B cell (primary cell): Measurements from ENCODE around the gene FAM184B. TPM values are rescaled to one million over a fixed set of nuclear protein-coding genes. Genes with fewer than 3 reads are reported as not detected.

ENCODE experiments used
- ATAC-seq: fragments of 200-7000 bp; cut with Tn5 transposase; one replicate; pipeline ENCODE4 v1.10.0; 2021; ENCODE audit warnings: low read depth, mild to moderate bottlenecking, moderate number of reproducible peaks, moderate library complexity
- CTCF ChIA-PET: fragments of 350-600 bp; sonication (Branson Sonifier 250); formaldehyde crosslinking; loops from one replicate; lab custom pipeline; 2021; ENCODE audit warnings: antibody characterized with exemption, inconsistent platforms; lab: Charles Lee
- POLR2A ChIA-PET: fragments of 350-600 bp; sonication (Branson Sonifier 250); formaldehyde crosslinking; loops from one replicate; lab custom pipeline; 2021; ENCODE audit warnings: antibody characterized with exemption; lab: Charles Lee
- DNase-seq: peaks from one replicate; pipeline ENCODE4 v3.0.0; 2013
- H2AFZ ChIP-seq: 2 replicates; pipeline ENCODE4 v1.6.1; 2012; ENCODE audit warnings: mild to moderate bottlenecking, low read depth, low read length; ENCODE audit not compliant: insufficient read depth, poor library complexity, severe bottlenecking
- H3K27ac ChIP-seq, 2 donors: 1 replicate in 1 of 2; 2 replicates in 1 of 2; pipeline ENCODE4 v1.5.1; 2012 to 2013; ENCODE audit warnings: low read length in 2 of 2, mild to moderate bottlenecking in 2 of 2, moderate library complexity in 1 of 2
- H3K27me3 ChIP-seq, 4 experiments: fragments of 200-600 bp in 1 of 4; sonication (generic) in 1 of 4; replicated peaks in 1 of 4; 1 replicate in 2 of 4; 2 replicates in 2 of 4; pipeline versions ENCODE4 v1.6.1 to v1.7.0; 2013 to 2016; ENCODE audit warnings: low read length in 3 of 4, mild to moderate bottlenecking in 2 of 4, mixed read lengths in 1 of 4, moderate library complexity in 1 of 4; ENCODE audit not compliant: insufficient read depth in 4 of 4, control insufficient read depth in 3 of 4; ENCODE audit errors: control extremely low read depth in 1 of 4
- H3K36me3 ChIP-seq, 2 experiments: replicated peaks in 1 of 2; 1 replicate in 1 of 2; 2 replicates in 1 of 2; pipeline versions ENCODE4 v1.6.1 to v1.7.1; 2013; ENCODE audit warnings: low read length in 1 of 2; ENCODE audit not compliant: insufficient read depth in 2 of 2, control insufficient read depth in 1 of 2; ENCODE audit errors: control extremely low read depth in 1 of 2, extremely low read depth in 1 of 2
- H3K4me1 ChIP-seq, 2 donors: fragments of 200-600 bp in 1 of 2; sonication (generic) in 1 of 2; 1 replicate in 1 of 2; 2 replicates in 1 of 2; pipeline versions ENCODE4 v1.5.1 to v1.6.1; 2013 to 2017; ENCODE audit warnings: low read length in 2 of 2; ENCODE audit not compliant: control insufficient read depth in 2 of 2, insufficient read depth in 2 of 2
- H3K4me2 ChIP-seq: replicated peaks from 2 replicates; pipeline ENCODE3; 2012; ENCODE audit warnings: mild to moderate bottlenecking, low read depth, low read length; ENCODE audit not compliant: poor library complexity, severe bottlenecking
- H3K4me3 ChIP-seq, 5 experiments: fragments of 200-600 bp in 1 of 5; sonication (generic) in 1 of 5; 1 replicate in 3 of 5; 2 replicates in 2 of 5; pipeline versions ENCODE4 v1.5.1 to v1.7.0; 2011 to 2016; ENCODE audit warnings: low read length in 4 of 5, mild to moderate bottlenecking in 4 of 5, low read depth in 2 of 5, control low read depth in 1 of 5, moderate library complexity in 1 of 5; ENCODE audit not compliant: insufficient read depth in 1 of 5; ENCODE audit errors: control extremely low read depth in 1 of 5, extremely low read depth in 1 of 5
- H3K79me2 ChIP-seq: fragments of 200-600 bp; sonication (generic); one replicate; pipeline ENCODE4 v1.6.0; 2016; ENCODE audit warnings: low read length; ENCODE audit not compliant: control insufficient read depth, insufficient read depth
- H3K9ac ChIP-seq: fragments of 200-600 bp; sonication (generic); 2 replicates; pipeline ENCODE4 v1.6.1; 2017; ENCODE audit warnings: mild to moderate bottlenecking, low read length, moderate library complexity
- H3K9me3 ChIP-seq, 3 donors: one replicate each; pipeline versions ENCODE4 v1.6.1 to v1.7.1; 2013; ENCODE audit warnings: low read length in 2 of 3; ENCODE audit not compliant: control insufficient read depth in 2 of 3, insufficient read depth in 1 of 3; ENCODE audit errors: control extremely low read depth in 1 of 3
- H4K20me1 ChIP-seq: 2 replicates; pipeline ENCODE4 v1.6.0; 2012; ENCODE audit warnings: mild to moderate bottlenecking, low read length; ENCODE audit not compliant: insufficient read depth, control insufficient read depth, poor library complexity, severe bottlenecking
- H3K27ac Mint-ChIP-seq: one replicate; pipeline ENCODE4 v1.8.0; 2021; ENCODE audit warnings: mixed read lengths
- H3K27me3 Mint-ChIP-seq: one replicate; pipeline ENCODE4 v1.8.0; 2021; ENCODE audit warnings: mixed read lengths
- H3K4me1 Mint-ChIP-seq: one replicate; pipeline ENCODE4 v1.8.0; 2021; ENCODE audit warnings: mixed read lengths
- H3K4me3 Mint-ChIP-seq: one replicate; pipeline ENCODE4 v1.8.0; 2021; ENCODE audit warnings: mixed read lengths
- H3K9me3 Mint-ChIP-seq: one replicate; pipeline ENCODE4 v1.8.0; 2022; ENCODE audit warnings: mixed read lengths; ENCODE audit not compliant: insufficient read depth
- EZH2 ChIP-seq: IDR thresholded peaks from 2 replicates; pipeline ENCODE4 v1.6.1; 2012; ENCODE audit warnings: borderline replicate concordance, low read depth, mild to moderate bottlenecking, moderate library complexity, low read length; ENCODE audit not compliant: insufficient read depth, poor library complexity, severe bottlenecking
- WGBS: methylation state at CpG from one replicate; pipeline ENCODE4 v1.1.5; 2013; ENCODE audit warnings: missing lambda C conversion rate; ENCODE audit not compliant: insufficient coverage; 5-methylcytosine and 5-hydroxymethylcytosine counted together
- intact Hi-C: fragments of 100-400 bp; cut with micrococcal nuclease; formaldehyde crosslinking; loops from one replicate; pipeline ENCODE4 v1.10.0; 2022
- polyA plus RNA-seq: library from polyadenylated mRNA; depleted of rRNA; stranded (reverse); fragments of >200 nt; gene quantifications from 2 replicates; pipeline ENCODE4 v1.2.3, GENCODE V29; 2012
- total RNA-seq, 2 donors: library from RNA; stranded (reverse); fragments of 120-200 nt in 1 of 2; gene quantifications; 1 replicate in 1 of 2; 2 replicates in 1 of 2; pipeline versions ENCODE4 v1.2.3 to v1.2.4, GENCODE V29; 2013 to 2022
- TF ChIP-seq, protein P1 (sequence below): fragments of 200-600 bp; IDR thresholded peaks from one replicate; pipeline ENCODE4 v1.8.0; 2022; ENCODE audit warnings: antibody characterized with exemption, mild to moderate bottlenecking

Gene FAM184B
- total and polyA plus RNA-seq, 2 donors (not counting 1 experiment from before 2014, with no cell fraction given): not detected

DNA sequence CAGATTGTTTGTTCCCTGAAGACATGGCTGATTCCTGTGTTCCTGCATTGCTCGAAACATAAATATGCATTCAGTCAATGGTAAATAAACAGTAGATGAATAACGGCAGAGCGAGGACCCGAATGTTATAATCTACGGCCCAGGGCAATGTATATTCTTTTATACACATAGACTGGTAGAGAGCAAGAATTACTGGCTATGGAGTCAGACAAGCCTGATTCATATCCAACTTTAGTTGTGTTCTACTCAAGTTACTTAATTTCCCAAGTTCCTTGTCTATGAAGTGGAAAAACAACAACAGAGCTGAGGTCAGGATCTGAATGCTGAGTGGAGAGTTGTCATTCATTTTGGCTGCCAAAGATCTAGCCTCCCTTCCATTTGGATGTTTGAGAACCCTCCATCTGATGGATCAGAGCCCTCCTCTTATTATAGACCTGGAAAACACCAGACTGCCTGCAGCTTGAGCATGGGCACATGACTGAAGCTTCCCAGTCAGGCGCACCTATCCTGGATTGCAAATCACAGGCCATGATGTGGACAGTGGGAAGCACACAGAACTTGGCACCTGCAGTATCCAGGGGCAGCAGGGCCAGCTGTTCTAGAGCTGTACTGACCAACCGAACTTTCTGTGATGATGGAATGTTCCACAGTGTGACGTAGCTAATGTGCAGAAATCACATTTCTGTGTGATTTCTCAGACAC, 80.1 kb downstream of the FAM184B start:
- Mint-ChIP-seq H3K4me1 (no peaks in the 10 kb centered on the region), H3K4me3 (no peak overlapping the region), H3K9me3 (peaks cover 6% of the 10 kb centered on the region), H3K27me3 (peaks cover 5% of the 10 kb centered on the region), H3K27ac (no peak overlapping the region)
- H3K27ac ChIP-seq: no peak overlapping the region
- no peaks in the 10 kb centered on the region for H3K27me3 ChIP-seq
- no peaks in the 10 kb centered on the region for H3K4me1 ChIP-seq
- TF ChIP-seq, protein P1, sequence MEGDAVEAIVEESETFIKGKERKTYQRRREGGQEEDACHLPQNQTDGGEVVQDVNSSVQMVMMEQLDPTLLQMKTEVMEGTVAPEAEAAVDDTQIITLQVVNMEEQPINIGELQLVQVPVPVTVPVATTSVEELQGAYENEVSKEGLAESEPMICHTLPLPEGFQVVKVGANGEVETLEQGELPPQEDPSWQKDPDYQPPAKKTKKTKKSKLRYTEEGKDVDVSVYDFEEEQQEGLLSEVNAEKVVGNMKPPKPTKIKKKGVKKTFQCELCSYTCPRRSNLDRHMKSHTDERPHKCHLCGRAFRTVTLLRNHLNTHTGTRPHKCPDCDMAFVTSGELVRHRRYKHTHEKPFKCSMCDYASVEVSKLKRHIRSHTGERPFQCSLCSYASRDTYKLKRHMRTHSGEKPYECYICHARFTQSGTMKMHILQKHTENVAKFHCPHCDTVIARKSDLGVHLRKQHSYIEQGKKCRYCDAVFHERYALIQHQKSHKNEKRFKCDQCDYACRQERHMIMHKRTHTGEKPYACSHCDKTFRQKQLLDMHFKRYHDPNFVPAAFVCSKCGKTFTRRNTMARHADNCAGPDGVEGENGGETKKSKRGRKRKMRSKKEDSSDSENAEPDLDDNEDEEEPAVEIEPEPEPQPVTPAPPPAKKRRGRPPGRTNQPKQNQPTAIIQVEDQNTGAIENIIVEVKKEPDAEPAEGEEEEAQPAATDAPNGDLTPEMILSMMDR: no peak
- TF ChIP-seq EZH2: no peak
- H3K4me2 ChIP-seq: no peak overlapping the region
- no peak overlapping the region for H3K9ac ChIP-seq
- no peak overlapping the region for H2AFZ ChIP-seq
- H3K4me3 ChIP-seq: no peak overlapping the region
- ATAC-seq (no peak), DNase-seq (no peak)
- no peaks in the 10 kb centered on the region for H4K20me1 ChIP-seq
- CTCF ChIA-PET: interaction anchor here (0.6 kb wide), 1 partner anchor 229 kb away, joined by 3 read pairs; no protein-coding TSS in a partner anchor
- 95% methylated on average over 3 of the region's 8 CpGs for WGBS
- POLR2A ChIA-PET: no interaction called here
- H3K79me2 ChIP-seq: no peaks in the 10 kb centered on the region
- intact Hi-C loops: no loop called here
- H3K36me3 ChIP-seq: no peaks in the 10 kb centered on the region
- peaks cover 0 to 15% (median 5%) of the 10 kb centered on the region in 3 donors for H3K9me3 ChIP-seq

- DNase-seq (no peak), ATAC-seq (no peak)
- no peak overlapping the region for H3K4me3 Mint-ChIP-seq
- TF ChIP-seq, protein P1: no peak
- no peak for TF ChIP-seq EZH2
- H3K79me2 ChIP-seq: no peaks in the 10 kb centered on the region
- H3K9me3 ChIP-seq: peaks cover 0 to 15% (median 5%) of the 10 kb centered on the region in 3 donors
- H3K9me3 Mint-ChIP-seq: peaks cover 6% of the 10 kb centered on the region
- H3K27ac ChIP-seq: no peak overlapping the region
- no CpG with 5 or more reads among the region's 2 CpGs for WGBS
- no peak overlapping the region for H3K4me2 ChIP-seq
- H3K9ac ChIP-seq: no peak overlapping the region
- no peak overlapping the region for H2AFZ ChIP-seq
- H3K4me1 Mint-ChIP-seq: no peaks in the 10 kb centered on the region
- H4K20me1 ChIP-seq: no peaks in the 10 kb centered on the region
- intact Hi-C loops: no loop called here
- no peaks in the 10 kb centered on the region for H3K4me1 ChIP-seq
- no peaks in the 10 kb centered on the region for H3K27me3 ChIP-seq
- ChIA-PET POLR2A (no interaction called here), CTCF (no interaction called here)
- H3K27ac Mint-ChIP-seq: no peak overlapping the region
- no peaks in the 10 kb centered on the region for H3K36me3 ChIP-seq
- peaks cover 18% of the 10 kb centered on the region for H3K27me3 Mint-ChIP-seq
- H3K4me3 ChIP-seq: no peak overlapping the region
These were observed 82.0 kb downstream of the FAM184B start for GRCh38 chr4:17699380-17699779.
